Measurements from ENCODE around the gene KNDC1. TPM values are rescaled to one million over a fixed set of nuclear protein-coding genes. Genes with fewer than 3 reads are reported as not detected.

The KNDC1 gene
- total RNA-seq, 4 donors from 2014 or later, result 0.42 to 1.7 (median 0.95) TPM

GRCh38 chr10:133178357-133179127, 18.5 kb downstream of the KNDC1 start:
- intact Hi-C loops (cut with DNase I), result no loop called here
- WGBS, result 91% methylated on average over 20 of the region's 29 CpGs
- DNase-seq (ENCODE audit: extremely low spot score), result no peak

GRCh38 chr10:133179128-133179520, 19.1 kb downstream of the KNDC1 start:
- H3K27me3 ChIP-seq, result peaks cover 0 to 30% (median 0%) of the 10 kb centered on the region in 4 donors
- H3K9me3 ChIP-seq, result no peaks in the 10 kb centered on the region
- H3K27ac ChIP-seq (replicated peaks in 1 of 4), result no peak overlapping the region
- intact Hi-C loops (cut with DNase I), result no loop called here
- DNase-seq (ENCODE audit: extremely low spot score), result no peak
- WGBS, result 87% methylated on average over 7 of the region's 11 CpGs
- TF ChIP-seq EP300 (IDR thresholded peaks at IDR 0.05) (no peak), POLR2A (IDR thresholded peaks at IDR 0.05; ENCODE audit: low read depth) (no peak), POLR2AphosphoS5 (IDR thresholded peaks at IDR 0.05) (no peak), CTCF (IDR thresholded peaks at IDR 0.05) (no peak)
- no peak overlapping the region for H3K4me3 ChIP-seq
- H3K4me1 ChIP-seq, result no peaks in the 10 kb centered on the region
- no peaks in the 10 kb centered on the region for H3K36me3 ChIP-seq

More at GRCh38 chr10:133178357-133179127, 18.5 kb downstream of the KNDC1 start:
- Histone ChIP-seq H3K27ac (replicated peaks in 1 of 4) (no peak overlapping the region), H3K36me3 (no peaks in the 10 kb centered on the region), H3K9me3 (no peaks in the 10 kb centered on the region), H3K4me1 (no peaks in the 10 kb centered on the region), H3K27me3 (peaks cover 0 to 35% (median 0%) of the 10 kb centered on the region in 4 donors), H3K4me3 (no peak overlapping the region)
- no peak for TF ChIP-seq CTCF (IDR thresholded peaks at IDR 0.05)
- TF ChIP-seq POLR2AphosphoS5 (IDR thresholded peaks at IDR 0.05), result no peak
- no peak for TF ChIP-seq EP300 (IDR thresholded peaks at IDR 0.05)
- TF ChIP-seq POLR2A (IDR thresholded peaks at IDR 0.05; ENCODE audit: low read depth), result no peak

GRCh38 chr10:133179651-133180050, 19.6 kb downstream of the KNDC1 start:
- no peaks in the 10 kb centered on the region for H3K4me1 ChIP-seq
- TF ChIP-seq CTCF (IDR thresholded peaks at IDR 0.05) (no peak), POLR2A (IDR thresholded peaks at IDR 0.05; ENCODE audit: low read depth) (no peak), EP300 (IDR thresholded peaks at IDR 0.05) (no peak), POLR2AphosphoS5 (IDR thresholded peaks at IDR 0.05) (no peak)
- H3K27me3 ChIP-seq, result peaks cover 0 to 28% (median 0%) of the 10 kb centered on the region in 4 donors
- whole genome bisulfite sequencing, result 91% methylated on average over 24 of the region's 26 CpGs
- H3K27ac ChIP-seq (replicated peaks in 1 of 4), result no peak overlapping the region
- no peaks in the 10 kb centered on the region for H3K9me3 ChIP-seq
- H3K36me3 ChIP-seq, result no peaks in the 10 kb centered on the region
- no peak for DNase-seq (ENCODE audit: extremely low spot score)
- no peak overlapping the region for H3K4me3 ChIP-seq
- intact Hi-C loops (cut with DNase I), result no loop called here

- Histone ChIP-seq H3K4me3 (no peak overlapping the region), H3K36me3 (no peaks in the 10 kb centered on the region), H3K9me3 (no peaks in the 10 kb centered on the region), H3K27ac (replicated peaks in 1 of 4) (no peak overlapping the region), H3K27me3 (peaks cover 0 to 28% (median 0%) of the 10 kb centered on the region in 4 donors), H3K4me1 (no peaks in the 10 kb centered on the region)
- intact Hi-C loops (cut with DNase I), result no loop called here
- 91% methylated on average over 33 of the region's 33 CpGs for WGBS
- no peak for DNase-seq (ENCODE audit: extremely low spot score)
- TF ChIP-seq POLR2AphosphoS5 (IDR thresholded peaks at IDR 0.05) (no peak), EP300 (IDR thresholded peaks at IDR 0.05) (no peak), CTCF (IDR thresholded peaks at IDR 0.05) (no peak), POLR2A (IDR thresholded peaks at IDR 0.05; ENCODE audit: low read depth) (no peak)
These were observed 20.4 kb downstream of the KNDC1 start for GRCh38 chr10:133180192-133180964.

All from esophagus muscularis mucosa (tissue), 4 donors.